ENCODE data around the gene MEGF6.

GRCh38 chr1:3603156-3603555, 8.2 kb downstream of the MEGF6 start:
- TF ChIP-seq CTCF (IDR thresholded peaks at IDR 0.05), result no peak
- no peak for TF ChIP-seq POLR2A (IDR thresholded peaks at IDR 0.05)
